ENCODE results near the gene SSC4D.

Gene SSC4D

GRCh38 chr7:76405738-76406137 lies 3.8 kb downstream of the SSC4D start:
- TF ChIP-seq POLR2AphosphoS5 (IDR thresholded peaks at IDR 0.05; ENCODE audit: low read depth, low read length) (no peak), TAF1 (IDR thresholded peaks at IDR 0.05; ENCODE audit: borderline replicate concordance, insufficient read depth, low read length) (no peak), REST (IDR thresholded peaks at IDR 0.05; ENCODE audit: insufficient read depth in 1 of 2, low read depth in 2 of 2, low read length in 2 of 2) (no peak), SIN3A (IDR thresholded peaks at IDR 0.05; ENCODE audit: borderline replicate concordance, insufficient read depth, low read length) (no peak), FOXP2 (optimal IDR thresholded peaks at IDR 0.05; ENCODE audit: borderline replicate concordance, extremely low read depth, extremely low read length, insufficient read depth) (no peak)

GRCh38 chr7:76403780-76404494 lies 5.6 kb downstream of the SSC4D start:
- TF ChIP-seq REST (IDR thresholded peaks at IDR 0.05; ENCODE audit: insufficient read depth in 1 of 2, low read depth in 2 of 2, low read length in 2 of 2): no peak
- TF ChIP-seq POLR2AphosphoS5 (IDR thresholded peaks at IDR 0.05; ENCODE audit: low read depth, low read length): no peak
- no peak for TF ChIP-seq TAF1 (IDR thresholded peaks at IDR 0.05; ENCODE audit: borderline replicate concordance, insufficient read depth, low read length)
- no peak for TF ChIP-seq SIN3A (IDR thresholded peaks at IDR 0.05; ENCODE audit: borderline replicate concordance, insufficient read depth, low read length)
- no peak for TF ChIP-seq FOXP2 (optimal IDR thresholded peaks at IDR 0.05; ENCODE audit: borderline replicate concordance, extremely low read depth, extremely low read length, insufficient read depth)

GRCh38 chr7:76400248-76400647 lies 9.2 kb downstream of the SSC4D start:
- no peak for TF ChIP-seq POLR2AphosphoS5 (IDR thresholded peaks at IDR 0.05; ENCODE audit: low read depth, low read length)

GRCh38 chr7:76397409-76398183 lies 11.9 kb downstream of the SSC4D start:
- TF ChIP-seq SIN3A (IDR thresholded peaks at IDR 0.05; ENCODE audit: borderline replicate concordance, insufficient read depth, low read length) (no peak), FOXP2 (optimal IDR thresholded peaks at IDR 0.05; ENCODE audit: borderline replicate concordance, extremely low read depth, extremely low read length, insufficient read depth) (no peak), TAF1 (IDR thresholded peaks at IDR 0.05; ENCODE audit: borderline replicate concordance, insufficient read depth, low read length) (no peak), POLR2AphosphoS5 (IDR thresholded peaks at IDR 0.05; ENCODE audit: low read depth, low read length) (no peak), REST (IDR thresholded peaks at IDR 0.05; ENCODE audit: insufficient read depth in 1 of 2, low read depth in 2 of 2, low read length in 2 of 2) (no peak)

- TF ChIP-seq REST (IDR thresholded peaks at IDR 0.05; ENCODE audit: insufficient read depth in 1 of 2, low read depth in 2 of 2, low read length in 2 of 2): no peak
- no peak for TF ChIP-seq FOXP2 (optimal IDR thresholded peaks at IDR 0.05; ENCODE audit: borderline replicate concordance, extremely low read depth, extremely low read length, insufficient read depth)
- TF ChIP-seq POLR2AphosphoS5 (IDR thresholded peaks at IDR 0.05; ENCODE audit: low read depth, low read length): no peak
- no peak for TF ChIP-seq SIN3A (IDR thresholded peaks at IDR 0.05; ENCODE audit: borderline replicate concordance, insufficient read depth, low read length)
- TF ChIP-seq TAF1 (IDR thresholded peaks at IDR 0.05; ENCODE audit: borderline replicate concordance, insufficient read depth, low read length): no peak
Observed at GRCh38 chr7:76396864-76397263, 12.6 kb downstream of the SSC4D start.
